ENCODE results near the gene DHX8.

The DHX8 gene

DNA sequence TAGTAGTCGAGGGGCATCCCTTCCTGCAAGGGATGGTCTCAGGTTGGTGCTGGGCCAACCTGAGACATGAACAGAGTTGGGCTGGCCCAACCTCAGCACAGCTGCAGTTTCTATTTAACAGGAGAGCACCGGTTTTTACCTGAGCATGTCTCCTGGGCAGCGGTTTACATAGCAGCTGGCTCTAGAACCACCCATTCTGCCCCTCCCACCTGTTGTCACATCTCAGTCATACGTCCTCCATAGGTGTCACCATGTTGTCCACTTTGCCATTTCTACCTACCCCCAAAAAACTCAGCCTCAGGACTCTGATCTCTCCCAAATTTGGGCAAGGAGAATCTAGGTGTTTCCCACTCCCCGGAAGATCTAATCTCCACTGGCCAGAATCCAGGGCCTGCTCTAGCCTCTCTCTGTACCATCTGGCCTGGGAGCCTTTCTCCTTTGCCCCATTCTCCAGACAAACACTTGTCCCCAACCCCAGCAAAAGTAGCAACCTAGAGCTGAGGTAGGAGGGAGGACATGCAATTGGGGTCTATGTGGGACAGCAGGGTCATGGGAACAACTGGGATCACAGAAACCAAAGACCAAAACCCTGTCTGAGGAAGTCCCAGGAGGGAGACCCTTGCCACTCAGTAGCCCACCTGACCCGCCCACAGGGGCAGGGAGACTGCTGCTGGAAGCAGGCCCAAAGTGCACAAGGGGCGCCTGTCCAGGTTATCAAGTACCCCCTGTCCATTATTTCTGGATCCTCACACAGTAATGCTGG lies 43.3 kb downstream of the DHX8 start:
- DNase-seq, result no peak

DNA sequence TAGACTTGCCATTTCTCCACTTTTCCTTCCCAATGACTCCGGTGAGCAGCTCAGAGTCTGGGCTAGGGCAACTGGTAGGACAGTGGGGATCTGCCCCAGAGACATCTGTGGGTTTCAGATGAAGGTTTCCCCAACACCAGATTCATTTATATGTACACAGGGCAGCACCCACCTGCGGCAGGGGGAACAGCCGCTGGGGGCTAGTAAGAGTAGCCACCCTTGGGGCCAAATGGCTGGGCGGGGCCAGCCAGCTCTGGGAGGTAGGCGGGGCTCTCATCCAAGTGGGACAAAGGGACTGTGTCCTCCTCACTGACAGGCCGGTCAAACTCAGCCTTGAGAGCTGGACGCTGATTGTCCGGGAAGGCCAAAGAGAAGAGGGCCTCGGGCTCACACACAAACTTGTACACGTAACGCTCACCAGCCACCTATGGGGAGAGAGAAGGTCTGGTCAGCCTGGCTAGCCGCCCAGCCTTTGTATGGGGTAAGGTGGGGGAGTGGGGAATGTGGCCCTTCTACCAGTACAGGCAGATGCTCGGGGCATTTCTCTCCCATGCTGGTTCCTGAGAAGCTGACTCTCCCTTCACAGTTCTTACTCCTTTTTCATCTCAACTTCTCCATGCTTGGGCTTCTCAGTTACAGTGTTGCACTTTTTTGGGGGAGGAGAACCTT lies 44.7 kb downstream of the DHX8 start:
- no peak for DNase-seq

DNA sequence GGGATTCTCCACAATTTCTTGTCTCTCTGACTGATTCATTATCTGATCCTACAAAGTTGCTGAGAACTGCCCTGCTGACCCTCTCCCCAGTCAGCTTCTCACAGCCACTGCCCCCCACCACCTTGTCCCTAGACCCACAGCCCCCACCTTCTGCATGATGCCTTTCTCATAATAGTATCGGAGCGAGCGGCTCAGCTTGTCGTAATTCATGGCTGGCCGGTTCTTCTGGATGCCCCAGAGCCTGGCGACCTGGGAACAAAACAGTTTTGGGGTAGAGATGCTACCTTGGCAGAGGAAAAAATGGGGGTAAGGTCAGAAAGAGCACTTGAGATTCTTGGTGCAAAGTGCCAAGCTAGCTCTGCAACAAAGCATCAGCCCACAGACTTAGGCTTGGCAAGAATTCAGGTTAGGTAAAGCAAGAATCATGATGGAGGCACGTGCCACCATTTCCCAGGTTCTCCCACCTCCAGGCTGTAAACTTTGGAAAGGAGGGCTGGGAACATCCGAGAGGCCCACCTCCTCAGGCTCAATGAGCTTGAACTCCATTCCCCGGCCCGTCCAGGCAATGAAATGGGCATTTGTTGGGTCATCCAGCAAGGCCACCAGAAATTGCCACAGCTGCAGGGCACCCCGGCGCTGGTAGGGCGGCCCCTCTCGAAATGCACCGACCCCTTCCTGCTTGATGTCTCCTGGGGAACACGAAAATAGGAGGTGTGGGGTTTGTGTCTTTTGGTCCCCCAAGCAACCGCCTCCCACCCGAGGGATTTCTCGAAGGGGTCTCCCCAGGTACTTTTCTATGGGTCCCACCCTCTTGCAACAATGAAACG lies 45.4 kb downstream of the DHX8 start:
- no peak for DNase-seq

DNA sequence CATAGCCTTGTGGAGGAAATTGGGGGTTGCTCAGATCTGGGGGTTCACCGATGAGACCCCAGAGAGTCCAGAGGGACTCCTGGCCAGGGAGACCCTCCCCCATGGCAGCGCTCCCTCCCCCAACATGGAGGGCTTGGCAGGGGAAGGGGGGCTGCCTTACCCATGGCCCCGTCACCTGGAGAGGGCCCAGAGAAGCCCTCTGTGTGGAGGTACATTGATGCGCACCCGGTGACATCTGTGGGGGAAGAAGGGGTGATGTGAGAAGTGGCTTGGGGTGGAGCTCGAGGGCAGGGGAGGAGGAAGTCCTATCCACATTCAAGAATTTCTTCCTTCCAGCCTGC lies 46.1 kb downstream of the DHX8 start:
- DNase-seq, result no peak

- DNase-seq, result no peak
Observed at GRCh38 chr17:43530288-43531081, 46.7 kb downstream of the DHX8 start.

- DNase-seq, result no peak
Observed at GRCh38 chr17:43531082-43531378, 47.3 kb downstream of the DHX8 start.

- DNase-seq, result no peak
Observed at GRCh38 chr17:43531955-43532354, 48.2 kb downstream of the DHX8 start.

DNA sequence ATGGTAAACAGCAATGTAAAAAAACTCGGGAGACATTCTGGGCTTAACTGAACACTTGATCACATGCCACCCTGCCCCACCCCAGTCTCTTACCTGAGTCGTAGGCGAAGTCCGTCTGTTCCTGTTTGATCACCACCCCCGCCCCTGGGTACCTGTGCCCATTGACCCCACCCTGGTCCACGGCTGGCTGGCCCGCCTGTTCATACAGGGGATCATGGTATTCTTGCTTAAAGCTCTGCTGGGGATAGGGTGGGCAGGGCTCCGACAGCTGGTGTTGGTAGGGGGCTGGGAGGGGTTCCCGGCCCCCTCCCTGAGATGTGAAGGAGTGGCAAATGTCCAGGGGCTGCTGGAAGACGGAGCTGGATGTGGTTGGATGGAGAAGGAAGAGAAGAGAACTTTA lies 48.8 kb downstream of the DHX8 start:
- DNase-seq, result no peak

- no peak for DNase-seq
Observed at GRCh38 chr17:43533699-43534098, 49.9 kb downstream of the DHX8 start.

- DNase-seq, result no peak
Observed at GRCh38 chr17:43534909-43535308, 51.1 kb downstream of the DHX8 start.

- no peak for DNase-seq
Observed at GRCh38 chr17:43536236-43536992, 52.6 kb downstream of the DHX8 start.

DNA sequence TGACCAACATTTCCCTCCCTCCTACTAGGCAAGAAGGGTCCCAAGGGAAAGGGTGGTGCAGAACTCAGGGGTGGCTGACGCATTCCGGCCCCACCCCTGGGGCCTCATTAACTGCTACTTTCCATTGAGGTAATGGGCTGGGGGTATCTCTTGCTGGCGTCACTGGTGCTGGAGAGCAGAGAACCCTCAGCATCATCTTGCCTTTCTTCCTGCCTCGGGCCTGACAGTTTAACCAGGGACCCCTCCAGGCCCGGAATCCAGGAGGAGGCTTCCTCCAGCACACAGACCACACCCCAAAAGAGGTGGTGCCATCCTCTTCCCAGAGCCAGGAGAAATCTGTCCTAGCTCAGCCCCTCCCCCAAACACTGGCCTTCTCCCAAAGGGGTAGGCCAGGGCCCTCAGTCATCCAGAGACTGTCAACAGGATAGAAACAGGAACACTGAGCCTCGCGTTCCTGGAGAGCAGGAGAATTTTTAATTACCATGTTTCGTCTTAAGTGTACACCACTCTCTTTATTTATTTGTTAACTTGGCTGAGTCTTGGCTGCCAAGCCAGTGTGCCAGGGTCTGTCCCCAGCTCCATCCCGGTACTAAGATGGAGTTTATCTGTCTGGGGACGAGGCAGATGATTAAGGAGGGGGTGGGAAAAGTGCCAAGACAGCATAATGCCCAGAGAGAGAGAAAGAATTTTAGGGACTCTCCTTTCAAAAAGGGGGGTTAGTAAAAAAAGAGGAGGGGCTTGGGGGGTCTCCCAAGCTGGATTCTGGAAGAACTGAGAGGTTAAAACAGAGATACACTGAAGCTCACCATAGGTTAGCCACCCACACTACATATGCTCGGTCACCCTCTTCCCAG lies 57.3 kb downstream of the DHX8 start:
- DNase-seq, result no peak

DNA sequence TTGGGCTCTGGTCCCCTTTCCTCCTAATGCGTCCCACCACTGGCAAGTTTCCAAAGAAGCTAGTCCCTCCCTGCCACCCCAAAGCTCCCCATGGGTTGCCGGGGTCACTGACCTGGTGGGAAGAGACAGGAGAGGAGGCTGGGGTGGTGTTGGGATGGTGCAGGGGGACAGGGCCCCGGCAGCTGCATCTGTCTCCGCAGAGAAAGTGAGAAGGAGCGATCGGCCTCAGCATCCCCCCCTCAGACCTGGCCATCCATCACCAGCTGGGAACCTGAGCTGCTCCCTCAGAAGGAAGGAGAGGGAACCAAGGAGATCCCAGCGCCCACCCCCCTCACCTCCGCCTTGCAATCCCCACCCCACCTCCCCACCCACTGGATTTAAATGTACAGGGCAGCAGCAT lies 59.1 kb downstream of the DHX8 start:
- no peak for DNase-seq

- no peak for DNase-seq
Observed at GRCh38 chr17:43543300-43543699, 59.5 kb downstream of the DHX8 start.

- DNase-seq, result no peak
Observed at GRCh38 chr17:43543771-43544575, 60.2 kb downstream of the DHX8 start.

DNA sequence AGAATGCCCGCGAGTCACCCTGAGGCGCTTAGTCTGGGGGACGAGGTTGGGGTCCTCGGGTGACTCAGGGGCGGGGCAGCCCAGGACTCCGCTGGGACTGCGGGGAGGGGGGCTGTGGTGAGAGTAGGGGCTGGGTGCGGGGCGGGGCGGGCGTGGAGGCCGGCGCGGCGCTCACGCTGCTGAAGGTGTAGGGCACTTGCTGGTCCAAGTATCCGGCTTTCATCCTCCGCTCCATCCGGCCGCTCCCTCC lies 61.5 kb downstream of the DHX8 start:
- DNase-seq, result peak; percentile 16

DNA sequence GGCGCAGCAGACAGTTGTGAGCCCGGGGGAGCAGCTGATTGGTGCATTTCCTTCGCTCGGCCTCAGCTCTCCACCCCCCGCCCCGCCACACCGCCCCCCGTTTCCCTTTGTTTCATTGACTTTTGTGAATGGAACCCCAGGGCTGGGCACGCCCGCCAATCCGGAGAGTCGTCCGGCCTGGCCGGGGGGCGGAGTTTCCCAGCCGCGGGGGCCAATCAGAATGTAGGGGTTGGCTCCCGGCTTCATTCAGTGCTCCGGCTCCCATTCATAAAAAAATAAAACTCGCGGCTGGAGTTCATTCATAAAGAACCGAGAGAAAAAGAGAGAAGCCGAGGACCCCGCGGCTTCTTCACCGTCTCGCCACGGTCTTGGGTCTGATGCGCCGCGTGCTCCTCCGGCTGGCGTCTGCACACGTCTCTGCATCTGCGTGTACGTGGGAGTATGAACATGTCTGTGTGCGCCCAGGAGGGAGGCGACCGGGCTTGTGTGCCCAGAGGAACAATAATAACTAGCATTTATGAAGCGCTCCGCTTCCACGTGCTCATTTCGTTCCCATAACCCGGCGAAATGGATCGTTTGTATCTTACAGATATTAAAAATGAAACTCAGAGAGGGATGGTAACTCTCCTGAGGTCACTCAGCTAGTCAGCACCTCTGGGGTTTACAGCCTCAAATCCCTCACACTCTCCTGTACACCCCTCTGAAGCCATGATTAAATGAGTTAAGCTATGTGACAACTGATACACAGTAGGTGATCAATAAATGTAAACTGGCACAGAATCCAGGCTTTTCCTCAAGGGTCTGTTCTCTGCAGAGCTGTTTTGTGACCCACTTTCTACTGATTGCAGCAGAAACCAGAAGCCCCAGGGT lies 62.8 kb downstream of the DHX8 start, which contains the start of gene ETV4:
TSS of gene ETV4 (minus strand) at position 22 of the 870 bp plus-strand sequence. CDS start 723 bp downstream, outside the sequence.
- DNase-seq, result peak; percentile 92

GRCh38 chr17:43547189-43547550 lies 63.4 kb downstream of the DHX8 start:
- DNase-seq, result no peak

DNA sequence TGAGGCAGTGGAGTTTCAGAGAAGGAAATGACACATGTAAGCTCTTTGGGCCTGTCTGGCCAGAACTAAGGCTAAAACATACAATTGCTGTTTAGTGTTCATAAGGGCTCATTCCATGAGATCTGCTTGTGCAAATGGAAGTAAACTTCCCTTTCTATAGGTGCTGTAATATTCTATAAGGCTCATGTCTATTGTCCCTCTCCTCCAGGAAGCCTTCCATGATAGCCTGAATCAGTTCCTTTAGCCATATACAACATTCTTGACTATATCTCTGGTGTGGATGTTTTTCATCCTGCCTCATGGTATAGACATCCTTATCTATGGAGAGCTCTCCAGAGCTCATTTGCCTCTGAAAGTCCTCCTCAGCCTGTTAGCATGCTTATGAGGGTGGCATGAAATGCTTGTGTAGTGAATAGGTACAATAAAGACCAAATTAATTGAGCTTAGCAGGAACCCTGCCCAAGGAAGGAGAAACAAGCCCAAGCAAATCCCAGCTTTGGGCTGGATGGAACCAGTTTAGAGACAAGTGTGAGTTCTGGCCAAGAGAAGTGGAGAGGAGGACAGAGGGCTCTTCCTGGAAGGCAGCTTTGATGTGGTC lies 64.0 kb downstream of the DHX8 start:
- DNase-seq, result no peak
